Hematopoietic multipotent progenitor cell treated with erythropoietin and hydrocortisone succinate and interleukin-3 and kit ligand, for 15 days (in vitro differentiated cells): ENCODE results near the gene EPHB4.
"Not testable (repeated sequence)": the region's sequence is repeated elsewhere in the genome, so short reads cannot be mapped to it uniquely, and the experiment has no call there.

Experiments
- DNase-seq: peaks from one replicate; pipeline ENCODE4 v3.0.0-alpha.2; 2015; ENCODE audit warnings: low spot score

The EPHB4 gene

GRCh38 chr7:100819586-100819985 lies 7.7 kb downstream of the EPHB4 start:
- no peak for DNase-seq

- DNase-seq, result no peak
Measured at GRCh38 chr7:100818825-100819224, 8.5 kb downstream of the EPHB4 start.

- no peak for DNase-seq
Measured at GRCh38 chr7:100818366-100818765, 9.0 kb downstream of the EPHB4 start.

GRCh38 chr7:100817097-100817496 lies 10.2 kb downstream of the EPHB4 start:
- DNase-seq, result no peak

- DNase-seq, result not testable (repeated sequence)
Measured at GRCh38 chr7:100816515-100816914, 10.8 kb downstream of the EPHB4 start.

- DNase-seq, result no peak
Measured at GRCh38 chr7:100812729-100813128, 14.6 kb downstream of the EPHB4 start.

- no peak for DNase-seq
Measured at GRCh38 chr7:100811480-100811879, 15.8 kb downstream of the EPHB4 start.

GRCh38 chr7:100808354-100808875 lies 18.9 kb downstream of the EPHB4 start:
- no peak for DNase-seq

GRCh38 chr7:100806883-100807282 lies 20.4 kb downstream of the EPHB4 start:
- DNase-seq, result not testable (repeated sequence)

GRCh38 chr7:100806276-100806675 lies 21.0 kb downstream of the EPHB4 start:
- no peak for DNase-seq

- DNase-seq, result no peak
Measured at GRCh38 chr7:100804681-100805431, 22.5 kb downstream of the EPHB4 start.

GRCh38 chr7:100803398-100804161 lies 23.7 kb downstream of the EPHB4 start:
- peak; percentile 51 for DNase-seq

- no peak for DNase-seq
Measured at GRCh38 chr7:100802951-100803350, 24.4 kb downstream of the EPHB4 start.

GRCh38 chr7:100801833-100802568 lies 25.3 kb downstream of the EPHB4 start:
- peak; percentile 49 for DNase-seq

- DNase-seq, result peak; percentile 69
Measured at GRCh38 chr7:100799037-100799896, 28.1 kb downstream of the EPHB4 start.

- no peak for DNase-seq
Measured at GRCh38 chr7:100794741-100795140, 32.6 kb downstream of the EPHB4 start.

GRCh38 chr7:100793806-100794660 lies 33.3 kb downstream of the EPHB4 start:
- no peak for DNase-seq

GRCh38 chr7:100791881-100792666 lies 35.2 kb downstream of the EPHB4 start:
- no peak for DNase-seq

- no peak for DNase-seq
Measured at GRCh38 chr7:100789055-100789454, 38.3 kb downstream of the EPHB4 start.

GRCh38 chr7:100786323-100786722 lies 41.0 kb downstream of the EPHB4 start:
- no peak for DNase-seq
